ENCODE measurements around the gene ENTREP3. TPM values are rescaled to one million over a fixed set of nuclear protein-coding genes. Genes with fewer than 3 reads are reported as not detected.
"Not testable (repeated sequence)": the region's sequence is repeated elsewhere in the genome, so short reads cannot be mapped to it uniquely, and the experiment has no call there.

Gene ENTREP3
- total and polyA plus RNA-seq, 2 donors (not counting 3 experiments of a cell fraction or from before 2014, with no cell fraction given), result 27.4 to 62.7 TPM

- Histone ChIP-seq H2AFZ (ENCODE audit: low read depth, low read length) (no peak overlapping the region), H3K4me2 (ENCODE audit: insufficient read depth, low read length) (no peak overlapping the region), H3K4me3 (replicated peaks in 1 of 3; ENCODE audit: insufficient read depth in 1 of 3, low read depth in 1 of 3, low read length in 3 of 3) (no peak overlapping the region), H3K9me1 (replicated peaks; ENCODE audit: control insufficient read depth, extremely low read depth, insufficient read depth, low read length) (no peaks in the 10 kb centered on the region), H3K27me3 (ENCODE audit: control insufficient read depth in 2 of 2, insufficient read depth in 2 of 2, low read length in 2 of 2) (peaks cover 37 to 40% of the 10 kb centered on the region in 2 experiments), H3K9ac (replicated peaks; ENCODE audit: extremely low read depth, insufficient read depth, low read length) (no peak overlapping the region), H3K9me3 (replicated peaks; ENCODE audit: control insufficient read depth, insufficient read depth, low read length) (no peaks in the 10 kb centered on the region), H3K27ac (ENCODE audit: insufficient read depth, low read depth, low read length) (no peak overlapping the region), H3K79me2 (ENCODE audit: control insufficient read depth, insufficient read depth, low read length) (no peaks in the 10 kb centered on the region), H3K36me3 (ENCODE audit: control insufficient read depth in 2 of 2, extremely low read depth in 1 of 2, insufficient read depth in 2 of 2, low read length in 2 of 2) (no peaks in the 10 kb centered on the region), H4K20me1 (replicated peaks; ENCODE audit: control insufficient read depth, extremely low read depth, insufficient read depth, low read length) (no peaks in the 10 kb centered on the region), H3K4me1 (ENCODE audit: control insufficient read depth, extremely low read depth, insufficient read depth, low read length) (no peaks in the 10 kb centered on the region)
- dilution Hi-C loops (cut with MboI; ENCODE audit: extremely low pct_ligation_motif_present, low sequenced_read_pairs) (no loop called here), intact Hi-C loops (cut with micrococcal nuclease) (no loop called here)
- no peak for FAIRE-seq
- DNase-seq (ENCODE audit: low read depth, low spot score), result no peak
- no TSS peak for BruUV-seq (replicated peaks)
- CTCF ChIA-PET, result interaction anchor here (2.7 kb wide), 1 partner anchor 16 kb away, joined by 10 read pairs; no protein-coding TSS in a partner anchor
- POLR2A ChIA-PET, result no interaction called here
- TF ChIP-seq MYC (IDR thresholded peaks at IDR 0.05; ENCODE audit: low read depth, low read length) (no peak), JUN (IDR thresholded peaks at IDR 0.05; ENCODE audit: borderline replicate concordance, insufficient read depth, insufficient read length, low read depth) (no peak), EZH2 (IDR thresholded peaks at IDR 0.05; ENCODE audit: borderline replicate concordance, low read depth, low read length, severe bottlenecking) (no peak), MAX (IDR thresholded peaks at IDR 0.05; ENCODE audit: insufficient read depth, insufficient read length) (no peak), FOS (IDR thresholded peaks at IDR 0.05; ENCODE audit: borderline replicate concordance, insufficient read depth, low read length) (no peak), POLR2A (IDR thresholded peaks at IDR 0.05; ENCODE audit: low read depth, low read length) (no peak), POLR2AphosphoS5 (IDR thresholded peaks at IDR 0.05; ENCODE audit: insufficient read depth, low read depth, low read length) (no peak), GATA2 (IDR thresholded peaks at IDR 0.05; ENCODE audit: insufficient read depth, insufficient read length, low read depth, low read length) (no peak), CTCF (IDR thresholded peaks at IDR 0.05; ENCODE audit: extremely low read depth in 1 of 2, insufficient read depth in 1 of 2, low read depth in 1 of 2, low read length in 2 of 2) (no peak)
These were observed 37.9 kb upstream of the ENTREP3 start for GRCh38 chr1:155293086-155293749.

- dilution Hi-C loops (cut with MboI; ENCODE audit: extremely low pct_ligation_motif_present, low sequenced_read_pairs); BruUV-seq (replicated peaks); H3K79me2 ChIP-seq (ENCODE audit: control insufficient read depth, insufficient read depth, low read length); H4K20me1 ChIP-seq (replicated peaks; ENCODE audit: control insufficient read depth, extremely low read depth, insufficient read depth, low read length); H3K9me1 ChIP-seq (replicated peaks; ENCODE audit: control insufficient read depth, extremely low read depth, insufficient read depth, low read length); H3K4me2 ChIP-seq (ENCODE audit: insufficient read depth, low read length); FAIRE-seq; H3K9me3 ChIP-seq (replicated peaks; ENCODE audit: control insufficient read depth, insufficient read depth, low read length); H3K4me1 ChIP-seq (ENCODE audit: control insufficient read depth, extremely low read depth, insufficient read depth, low read length); H2AFZ ChIP-seq (ENCODE audit: low read depth, low read length); DNase-seq (ENCODE audit: low read depth, low spot score); H3K27ac ChIP-seq (ENCODE audit: insufficient read depth, low read depth, low read length); POLR2A ChIA-PET; H3K36me3 ChIP-seq (ENCODE audit: control insufficient read depth in 2 of 2, extremely low read depth in 1 of 2, insufficient read depth in 2 of 2, low read length in 2 of 2); H3K9ac ChIP-seq (replicated peaks; ENCODE audit: extremely low read depth, insufficient read depth, low read length); H3K4me3 ChIP-seq (replicated peaks in 1 of 3; ENCODE audit: insufficient read depth in 1 of 3, low read depth in 1 of 3, low read length in 3 of 3); intact Hi-C loops (cut with micrococcal nuclease): not testable (repeated sequence)
- CTCF ChIA-PET, result interaction anchor here (1.3 to 2.7 kb wide), 2 partner anchors 14 to 21 kb away, joined by 3 to 10 read pairs; no protein-coding TSS in a partner anchor
- peaks cover 29 to 30% of the 10 kb centered on the region in 2 experiments for H3K27me3 ChIP-seq (ENCODE audit: control insufficient read depth in 2 of 2, insufficient read depth in 2 of 2, low read length in 2 of 2)
These were observed 35.7 kb upstream of the ENTREP3 start for GRCh38 chr1:155291006-155291405.

Data from endothelial cell of umbilical vein (primary cell).